Neural crest cell (in vitro differentiated cells): ENCODE measurements around the gene PYGL. TPM values are rescaled to one million over a fixed set of nuclear protein-coding genes. Genes with fewer than 3 reads are reported as not detected.

Experiments used
- DNase-seq: peaks from one replicate; pipeline ENCODE4 v3.0.0; 2021; ENCODE audit warnings: low read depth, mixed read lengths, low spot score
- H3K27ac Mint-ChIP-seq: one replicate; pipeline ENCODE4 v1.8.0; 2021; ENCODE audit warnings: mild to moderate bottlenecking, mixed read lengths; ENCODE audit not compliant: unreplicated experiment
- H3K27me3 Mint-ChIP-seq: 2 replicates; pipeline ENCODE4 v1.8.0; 2021; ENCODE audit warnings: low read depth, mild to moderate bottlenecking, mixed read lengths
- H3K36me3 Mint-ChIP-seq: 2 replicates; pipeline ENCODE4 v1.8.0; 2021; ENCODE audit warnings: low read depth, mild to moderate bottlenecking, mixed read lengths
- H3K4me1 Mint-ChIP-seq: 2 replicates; pipeline ENCODE4 v1.8.0; 2021; ENCODE audit warnings: mixed read lengths
- H3K4me3 Mint-ChIP-seq: one replicate; pipeline ENCODE4 v1.8.0; 2021; ENCODE audit warnings: mild to moderate bottlenecking, mixed read lengths
- H3K9me3 Mint-ChIP-seq: 2 replicates; pipeline ENCODE4 v1.8.0; 2021; ENCODE audit warnings: mixed read lengths
- total RNA-seq: library from RNA; stranded (reverse); gene quantifications from 2 replicates; pipeline ENCODE4 v1.2.1, GENCODE V29; 2021
- TF ChIP-seq, protein P1 (sequence below): fragments of 200-600 bp; sonication (generic); conservative IDR thresholded peaks from 2 replicates; pipeline ENCODE4 v1.5.0; 2021; ENCODE audit warnings: antibody characterized with exemption, mild to moderate bottlenecking

PYGL gene
- total RNA-seq, 1 donor from 2014 or later, result 45.3 TPM

- no peaks in the 10 kb centered on the region for H3K9me3 Mint-ChIP-seq
- peaks cover 3% of the 10 kb centered on the region for H3K36me3 Mint-ChIP-seq
- H3K4me1 Mint-ChIP-seq, result peaks cover 14% of the 10 kb centered on the region
- H3K27ac Mint-ChIP-seq, result no peak overlapping the region
- DNase-seq, result no peak
- TF ChIP-seq, protein P1, sequence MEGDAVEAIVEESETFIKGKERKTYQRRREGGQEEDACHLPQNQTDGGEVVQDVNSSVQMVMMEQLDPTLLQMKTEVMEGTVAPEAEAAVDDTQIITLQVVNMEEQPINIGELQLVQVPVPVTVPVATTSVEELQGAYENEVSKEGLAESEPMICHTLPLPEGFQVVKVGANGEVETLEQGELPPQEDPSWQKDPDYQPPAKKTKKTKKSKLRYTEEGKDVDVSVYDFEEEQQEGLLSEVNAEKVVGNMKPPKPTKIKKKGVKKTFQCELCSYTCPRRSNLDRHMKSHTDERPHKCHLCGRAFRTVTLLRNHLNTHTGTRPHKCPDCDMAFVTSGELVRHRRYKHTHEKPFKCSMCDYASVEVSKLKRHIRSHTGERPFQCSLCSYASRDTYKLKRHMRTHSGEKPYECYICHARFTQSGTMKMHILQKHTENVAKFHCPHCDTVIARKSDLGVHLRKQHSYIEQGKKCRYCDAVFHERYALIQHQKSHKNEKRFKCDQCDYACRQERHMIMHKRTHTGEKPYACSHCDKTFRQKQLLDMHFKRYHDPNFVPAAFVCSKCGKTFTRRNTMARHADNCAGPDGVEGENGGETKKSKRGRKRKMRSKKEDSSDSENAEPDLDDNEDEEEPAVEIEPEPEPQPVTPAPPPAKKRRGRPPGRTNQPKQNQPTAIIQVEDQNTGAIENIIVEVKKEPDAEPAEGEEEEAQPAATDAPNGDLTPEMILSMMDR, result no peak
- no peak overlapping the region for H3K4me3 Mint-ChIP-seq
- H3K27me3 Mint-ChIP-seq, result peaks cover 65% of the 10 kb centered on the region
These were observed 69.5 kb downstream of the PYGL start for GRCh38 chr14:50874757-50875156.

DNA sequence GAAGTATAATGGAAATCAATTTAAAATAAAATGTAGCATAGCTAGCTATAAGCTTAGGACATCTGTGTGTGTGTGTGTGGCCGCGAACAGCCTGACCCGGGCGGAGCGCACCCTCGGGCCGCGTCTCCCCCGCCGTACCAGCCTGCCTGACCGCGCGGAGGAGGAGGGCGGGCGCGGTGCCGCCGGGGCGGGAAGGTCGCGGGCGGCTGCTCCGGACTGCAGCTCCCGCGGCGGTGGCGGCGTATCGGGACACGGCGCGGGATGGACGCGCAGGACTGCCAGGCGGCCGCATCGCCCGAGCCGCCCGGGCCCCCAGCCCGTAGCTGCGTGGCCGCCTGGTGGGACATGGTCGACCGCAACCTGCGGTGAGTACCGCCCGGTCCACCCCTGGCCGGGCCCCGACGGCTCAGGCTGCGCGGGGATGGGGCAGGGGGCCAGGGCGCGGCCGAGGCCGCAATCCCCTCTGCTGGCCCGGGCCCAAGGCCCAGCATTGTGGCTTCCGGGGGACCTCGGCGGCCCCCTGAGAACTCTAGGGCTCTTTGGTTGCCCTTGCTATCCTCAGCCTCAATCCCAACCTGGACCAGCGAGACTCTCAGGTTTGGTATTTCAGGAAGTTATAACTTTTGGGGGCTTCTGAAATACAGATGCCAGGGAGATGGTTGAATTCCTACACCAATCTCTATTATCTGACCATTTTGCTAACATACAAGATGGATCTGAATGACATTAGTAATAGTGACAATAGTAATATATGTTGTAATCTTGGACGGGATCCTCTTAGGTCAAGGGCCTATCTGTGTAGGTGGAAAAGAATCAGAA is 72.2 kb downstream of the PYGL start, which contains the start of gene ABHD12B:
TSS of gene ABHD12B (plus strand) at position 140 of the 819 bp plus-strand sequence. CDS start at position 262, 122 bp downstream.
- Mint-ChIP-seq H3K27me3 (peaks cover 68% of the 10 kb centered on the region), H3K27ac (no peak within 1 kb of the TSS), H3K4me1 (peaks cover 14% of the 10 kb centered on the region), H3K4me3 (peak within 1 kb of the TSS; percentile 28), H3K36me3 (peaks cover 3% of the 10 kb centered on the region), H3K9me3 (no peaks in the 10 kb centered on the region)
- TF ChIP-seq, protein P1, result no peak
- DNase-seq, result no peak

- Mint-ChIP-seq H3K36me3 (peaks cover 3% of the 10 kb centered on the region), H3K9me3 (no peaks in the 10 kb centered on the region), H3K4me1 (peaks cover 14% of the 10 kb centered on the region), H3K27me3 (peaks cover 65% of the 10 kb centered on the region), H3K4me3 (peak overlapping the region; percentile 28), H3K27ac (no peak overlapping the region)
- TF ChIP-seq, protein P1, result no peak
- DNase-seq, result no peak
These were observed 73.1 kb downstream of the PYGL start for GRCh38 chr14:50871228-50871627.

DNA sequence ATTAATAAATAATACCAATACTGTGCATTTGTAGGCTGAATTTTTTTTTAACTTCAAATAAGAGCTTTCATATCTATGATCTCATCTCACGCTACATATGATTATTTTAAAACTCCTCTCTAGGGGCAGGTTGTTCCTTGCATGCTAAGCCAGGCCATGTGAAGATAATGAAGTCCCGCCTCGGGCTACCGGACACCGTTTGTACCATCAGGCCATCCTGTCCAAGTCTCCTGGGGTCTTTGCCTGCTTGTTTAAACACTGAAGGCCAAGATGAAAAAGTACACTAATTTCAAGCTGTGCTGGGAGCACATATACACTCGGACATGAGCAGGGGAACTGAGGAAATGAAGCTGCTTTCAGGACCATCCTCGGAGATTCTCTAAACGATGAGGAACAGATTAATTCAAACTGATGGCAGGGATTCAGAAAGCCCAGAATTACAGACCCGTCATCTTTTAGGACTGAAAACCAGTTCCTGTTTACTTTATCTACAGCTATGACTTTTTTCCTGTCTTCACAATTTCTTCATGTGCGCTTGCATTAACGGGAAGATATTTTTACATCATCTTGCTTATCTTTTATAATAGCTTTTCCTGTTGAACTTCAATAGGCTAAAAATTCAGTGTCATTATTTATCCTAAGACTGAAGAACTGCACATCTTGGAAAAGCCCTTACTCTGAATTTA is 78.7 kb downstream of the PYGL start:
- peaks cover 20% of the 10 kb centered on the region for H3K27me3 Mint-ChIP-seq
- H3K9me3 Mint-ChIP-seq, result no peaks in the 10 kb centered on the region
- TF ChIP-seq, protein P1, result no peak
- H3K4me3 Mint-ChIP-seq, result no peak overlapping the region
- H3K36me3 Mint-ChIP-seq, result no peaks in the 10 kb centered on the region
- no peak overlapping the region for H3K27ac Mint-ChIP-seq
- peaks cover 30% of the 10 kb centered on the region for H3K4me1 Mint-ChIP-seq
- no peak for DNase-seq

DNA sequence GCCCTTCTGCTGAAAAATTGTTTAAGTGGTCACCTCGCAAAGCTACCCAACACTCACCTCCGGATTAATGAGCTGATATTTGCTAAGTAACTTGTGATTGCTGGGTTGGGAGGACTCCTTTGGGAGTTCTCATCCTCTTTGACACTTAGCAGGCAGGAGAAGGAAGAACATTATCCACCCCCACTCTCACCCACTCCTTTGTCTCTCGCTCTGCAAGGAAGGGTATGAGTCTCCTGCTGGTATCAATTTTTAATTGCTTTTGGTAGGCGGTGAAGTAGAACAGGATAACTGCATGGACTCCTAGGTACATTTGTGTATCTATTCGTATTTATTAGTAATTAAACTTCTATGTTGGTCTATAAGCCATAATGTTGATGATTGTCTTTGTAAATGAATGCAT is 79.3 kb downstream of the PYGL start:
- Mint-ChIP-seq H3K36me3 (no peaks in the 10 kb centered on the region), H3K27ac (no peak overlapping the region), H3K4me3 (no peak overlapping the region), H3K4me1 (peaks cover 36% of the 10 kb centered on the region), H3K9me3 (no peaks in the 10 kb centered on the region), H3K27me3 (peaks cover 14% of the 10 kb centered on the region)
- DNase-seq, result no peak
- TF ChIP-seq, protein P1, result no peak
